IPS DF 4.7 (cell line): ENCODE data around the gene PLCXD1.
"Not testable (repeated sequence)": the region's sequence is repeated elsewhere in the genome, so short reads cannot be mapped to it uniquely, and the experiment has no call there.

Experiments
- DNase-seq: peaks from one replicate; pipeline ENCODE4 v3.0.0-alpha.2; 2013; ENCODE audit warnings: low spot score; ENCODE audit errors: extremely low read depth

Gene PLCXD1

DNA sequence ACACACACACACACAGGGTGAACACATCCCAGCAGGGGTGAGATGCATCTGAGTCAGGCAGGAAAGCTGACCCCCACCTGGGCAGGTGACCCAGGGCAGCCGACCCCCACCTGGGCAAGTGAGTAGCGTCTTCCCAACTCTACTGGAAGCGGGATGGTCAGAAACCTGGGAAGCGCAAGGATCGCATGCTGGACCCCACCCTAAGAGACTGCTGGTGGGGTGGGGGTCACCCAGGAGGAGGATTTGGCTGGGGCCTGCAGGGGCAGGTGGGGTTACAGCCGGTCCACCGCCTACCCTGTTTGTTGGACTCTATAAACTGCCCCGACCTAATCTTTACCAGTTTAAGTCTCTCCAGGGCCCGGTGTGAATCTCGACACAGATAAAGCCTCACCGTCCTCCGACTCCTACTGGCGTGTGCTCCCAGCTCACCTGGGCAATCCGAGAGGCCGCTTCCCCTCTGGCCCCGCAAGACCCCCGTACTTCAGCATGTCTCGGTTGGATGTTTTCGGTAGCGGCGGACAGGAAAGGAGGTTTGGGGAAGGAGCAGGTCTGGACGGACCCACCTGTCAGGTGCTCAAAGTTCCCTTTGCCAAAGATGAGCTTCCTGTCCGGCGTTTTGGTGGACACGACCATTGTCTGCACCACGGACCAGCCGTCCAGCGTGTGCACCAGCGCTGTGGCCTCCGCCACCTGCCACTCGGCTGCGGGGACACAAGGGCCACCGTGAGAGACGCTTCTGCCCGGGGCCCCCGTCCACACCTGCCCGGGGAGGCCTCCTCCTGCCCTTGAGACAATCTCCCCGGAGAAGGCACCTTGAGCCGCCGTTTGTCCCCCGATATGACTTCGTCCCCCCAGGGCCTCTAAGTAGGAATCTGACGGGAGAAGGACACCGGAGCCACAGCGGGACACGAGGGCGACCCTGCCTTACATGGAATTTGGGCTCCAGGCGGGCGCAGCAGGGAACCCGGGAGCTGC, 35.5 kb downstream of the PLCXD1 start:
- no peak for DNase-seq

DNA sequence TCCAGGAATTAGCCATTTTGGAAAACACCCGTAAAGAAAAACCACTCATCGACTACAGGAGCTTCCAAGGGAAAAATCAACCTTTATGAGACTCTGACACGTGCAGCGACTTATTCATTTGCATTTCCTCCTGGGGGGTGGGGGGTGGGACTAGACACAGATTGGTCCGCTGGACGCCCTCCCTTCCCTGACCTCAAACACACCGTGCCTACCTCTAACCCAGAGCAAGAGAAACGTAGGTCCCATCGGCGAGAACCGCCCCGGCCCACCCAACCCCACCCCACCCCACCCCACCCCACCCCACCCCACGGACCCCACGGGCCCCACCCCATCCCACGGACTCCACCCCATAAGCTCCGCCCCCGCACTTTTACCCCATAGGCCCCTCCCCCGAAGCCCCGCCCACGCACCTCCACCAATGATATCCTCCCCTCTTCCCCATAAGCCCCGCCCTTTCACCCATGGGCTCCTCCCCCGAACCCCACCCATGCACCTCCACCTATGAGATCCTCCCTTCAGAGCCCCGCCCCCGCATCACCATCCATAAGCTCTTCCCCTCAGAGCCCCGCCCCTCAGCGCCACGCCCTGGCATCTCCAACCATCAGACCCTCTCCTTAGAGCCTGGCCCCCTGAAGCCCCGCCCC, 36.4 kb downstream of the PLCXD1 start:
- DNase-seq = no peak

DNA sequence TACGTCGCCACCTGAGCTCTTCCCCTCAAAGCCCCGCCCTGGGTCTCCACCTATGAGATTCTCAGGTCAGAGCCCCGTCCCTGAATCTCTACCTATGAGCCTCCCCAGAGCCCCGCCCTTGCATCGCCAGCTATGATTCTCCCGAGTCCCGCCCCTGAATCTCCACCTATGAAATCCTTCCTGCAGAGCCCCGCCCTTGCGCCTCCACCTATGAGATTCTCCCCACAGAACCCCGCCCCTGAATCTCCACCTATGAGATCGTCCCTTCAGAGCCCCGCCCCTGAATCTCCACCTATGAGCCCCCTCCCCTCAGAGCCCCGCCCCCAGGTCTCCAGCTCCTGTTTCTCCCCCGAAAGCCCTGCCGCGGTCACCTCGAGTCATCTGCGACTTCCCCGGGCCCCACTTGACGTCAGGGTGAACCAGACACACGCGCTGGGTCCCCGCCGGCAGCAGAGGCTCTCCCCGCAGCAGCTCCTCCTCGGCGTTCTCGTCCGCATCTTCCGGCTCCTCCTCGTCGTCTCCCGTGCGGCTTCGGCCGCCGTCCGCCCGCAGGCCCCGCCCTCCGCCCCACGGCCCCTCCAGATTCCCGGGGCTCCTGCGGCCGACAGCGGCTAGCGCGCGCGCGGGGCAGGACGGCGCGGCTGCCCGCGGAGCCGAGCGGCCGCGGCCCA, 37.0 kb downstream of the PLCXD1 start:
- DNase-seq = peak; percentile 92

DNA sequence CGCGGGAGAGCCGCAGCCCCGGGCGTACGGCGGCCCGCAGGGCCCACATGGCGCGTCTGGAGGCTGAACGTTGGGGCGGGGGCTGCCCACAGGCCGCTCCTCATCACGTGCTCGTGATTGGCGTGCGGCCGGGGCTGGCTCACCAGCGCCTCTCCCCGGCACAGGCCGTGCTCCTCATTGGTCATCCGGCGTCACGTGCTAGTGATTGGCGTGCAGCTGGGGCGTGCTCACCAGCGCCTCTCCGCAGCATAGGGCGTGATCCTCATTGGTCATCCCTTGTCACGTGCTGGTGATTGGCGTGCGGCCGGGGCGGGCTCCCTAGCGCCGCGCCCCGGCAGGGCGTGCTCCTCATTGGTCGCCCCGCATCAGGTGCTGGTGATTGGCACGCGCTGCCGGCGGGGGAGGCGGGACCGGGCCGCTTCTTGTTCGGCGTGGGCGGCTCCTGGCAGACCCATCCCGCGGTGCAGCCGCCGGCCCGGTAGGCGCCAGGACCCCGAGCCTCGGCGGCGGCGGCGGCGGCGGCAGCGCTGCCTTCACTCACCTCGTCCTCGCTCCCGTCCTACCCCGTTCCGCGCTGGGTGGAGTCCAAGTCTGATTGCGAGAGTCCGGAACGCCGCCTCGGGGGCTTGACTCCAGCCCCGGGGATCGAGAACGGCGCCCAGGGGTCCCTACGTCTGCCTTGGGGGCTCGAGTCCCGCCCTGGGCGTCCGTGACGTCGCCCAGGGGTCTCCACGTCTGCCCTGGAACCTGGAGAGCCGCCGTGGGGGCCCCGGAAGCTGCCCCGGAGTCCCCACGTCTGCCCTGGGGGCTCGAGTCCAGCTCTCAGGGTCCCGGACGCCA, 37.8 kb downstream of the PLCXD1 start, which contains the start of gene GTPBP6:
TSS of gene GTPBP6 (minus strand) at position 58 of the 840 bp plus-strand sequence. CDS start at position 49, 9 bp downstream.
- DNase-seq = peak; percentile 97

DNA sequence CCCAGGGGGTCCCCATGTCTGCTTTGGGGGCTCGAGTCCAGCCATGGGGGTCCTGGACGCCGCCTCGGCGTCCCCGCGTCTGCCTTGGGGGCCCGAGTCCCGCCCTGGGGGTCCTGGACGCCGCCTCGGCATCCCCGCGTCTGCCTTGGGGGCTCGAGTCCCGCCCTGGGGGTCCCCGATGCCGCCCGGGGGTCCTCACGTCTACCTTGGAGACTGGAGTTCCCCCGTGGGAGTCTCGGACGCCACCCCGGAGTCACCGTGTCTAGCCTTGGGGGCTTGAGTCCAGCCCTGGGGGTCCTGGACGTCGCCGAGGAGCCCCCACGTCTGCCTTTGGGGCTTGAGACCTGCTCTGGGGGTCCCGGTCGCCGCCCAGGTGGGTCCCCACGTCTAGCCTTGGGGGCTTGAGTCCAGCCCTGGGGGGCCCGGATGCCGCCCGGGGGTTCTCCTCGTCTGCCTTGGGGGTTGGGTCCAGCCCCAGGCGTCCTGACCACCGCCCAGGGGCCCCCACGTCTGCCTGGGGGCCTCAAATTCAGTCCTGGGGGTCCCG, 38.5 kb downstream of the PLCXD1 start:
- DNase-seq = no peak

DNA sequence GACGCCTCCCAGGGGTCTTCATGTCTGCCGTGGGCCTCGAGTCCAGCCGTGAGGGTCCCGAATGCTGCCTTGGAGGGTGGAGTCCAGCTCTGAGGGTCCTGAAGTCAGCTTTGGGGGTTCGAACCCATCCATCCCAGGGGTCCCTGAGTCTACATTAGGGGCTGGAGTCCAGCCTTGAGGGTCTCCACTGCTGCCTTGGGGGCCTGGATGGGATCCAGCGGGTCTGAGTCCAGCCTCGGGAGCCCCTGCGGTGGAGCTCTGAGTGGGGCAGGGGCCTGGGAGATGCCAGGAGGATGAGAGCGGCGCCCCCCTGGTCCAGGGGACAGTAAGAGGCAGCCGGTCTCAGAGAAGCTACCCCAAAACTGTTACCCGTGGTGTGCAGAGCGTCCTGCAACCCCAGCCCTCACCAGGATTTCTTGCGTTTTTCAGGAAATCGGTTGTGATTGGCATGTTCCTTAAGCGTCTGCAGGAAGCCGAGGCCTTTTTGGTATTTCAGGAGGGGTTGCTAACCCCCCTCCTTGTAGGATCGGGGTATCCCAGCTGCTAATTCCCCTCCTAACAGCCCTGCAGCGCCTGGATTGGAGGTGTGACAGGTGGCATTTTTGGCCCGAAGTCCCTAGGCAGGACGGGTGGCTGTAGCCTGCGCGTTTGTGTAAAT, 39.1 kb downstream of the PLCXD1 start:
- no peak for DNase-seq

DNA sequence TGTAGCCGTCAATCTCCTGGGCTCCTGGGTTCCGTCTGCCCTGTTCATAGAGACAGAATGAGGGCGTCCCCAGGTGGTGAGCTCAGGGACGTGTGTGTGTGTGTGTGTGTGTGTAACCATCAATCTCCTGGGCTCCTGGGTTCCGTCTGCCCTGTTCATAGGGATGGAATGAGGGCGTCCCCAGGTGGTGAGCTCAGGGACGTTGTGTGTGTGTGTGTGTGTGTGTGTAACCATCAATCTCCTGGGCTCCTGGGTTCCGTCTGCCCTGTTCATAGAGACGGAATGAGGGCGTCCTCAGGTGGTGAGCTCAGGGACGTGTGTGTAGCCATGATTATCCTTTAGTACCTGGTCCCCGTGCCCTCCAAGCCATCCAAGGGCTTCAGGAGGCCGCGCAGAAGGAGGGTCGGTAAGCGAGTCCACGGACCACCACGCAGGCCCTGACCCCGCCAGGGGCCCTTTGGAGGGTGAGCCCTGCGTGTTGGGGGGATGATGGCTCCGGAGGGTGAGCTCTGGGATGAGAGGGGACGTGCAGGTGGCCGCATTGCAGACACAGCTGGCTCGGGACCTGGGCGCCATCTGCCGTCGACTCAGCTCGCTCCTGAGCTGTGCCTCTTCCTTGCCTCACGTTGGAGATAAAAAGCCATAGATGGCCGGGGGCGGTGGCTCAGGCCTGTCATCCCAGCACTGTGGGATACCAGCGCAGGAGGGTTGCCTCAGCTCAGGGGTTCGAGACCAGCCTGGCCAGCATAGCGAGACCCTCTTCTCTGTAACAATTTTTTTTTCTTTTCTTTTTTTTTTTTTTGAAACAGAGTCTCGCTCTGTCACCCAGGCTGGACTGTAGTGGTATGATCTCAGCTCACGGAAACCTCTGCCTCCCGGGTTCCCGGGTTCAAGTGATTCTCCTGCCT, 42.8 kb downstream of the PLCXD1 start:
- peak; percentile 38 for DNase-seq

DNA sequence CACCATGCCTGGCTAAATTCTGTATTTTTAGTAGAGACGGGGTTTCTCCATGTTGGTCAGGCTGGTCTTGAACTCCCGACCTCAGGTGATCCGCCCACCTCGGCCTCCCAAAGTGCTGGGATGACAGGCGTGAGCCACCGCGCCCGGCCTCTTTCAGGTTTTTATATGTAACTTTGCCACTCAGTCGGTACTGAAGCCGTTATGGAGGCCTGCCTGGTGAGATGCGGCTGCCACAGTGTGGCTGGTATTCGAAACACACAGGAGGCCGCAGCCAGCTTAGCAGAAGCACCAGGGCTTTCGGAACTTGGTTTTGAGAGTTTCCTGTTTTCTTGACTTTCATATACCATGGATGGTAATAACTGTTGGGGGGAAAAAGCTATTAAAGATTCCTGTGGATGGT, 43.5 kb downstream of the PLCXD1 start:
- not testable (repeated sequence) for DNase-seq

DNA sequence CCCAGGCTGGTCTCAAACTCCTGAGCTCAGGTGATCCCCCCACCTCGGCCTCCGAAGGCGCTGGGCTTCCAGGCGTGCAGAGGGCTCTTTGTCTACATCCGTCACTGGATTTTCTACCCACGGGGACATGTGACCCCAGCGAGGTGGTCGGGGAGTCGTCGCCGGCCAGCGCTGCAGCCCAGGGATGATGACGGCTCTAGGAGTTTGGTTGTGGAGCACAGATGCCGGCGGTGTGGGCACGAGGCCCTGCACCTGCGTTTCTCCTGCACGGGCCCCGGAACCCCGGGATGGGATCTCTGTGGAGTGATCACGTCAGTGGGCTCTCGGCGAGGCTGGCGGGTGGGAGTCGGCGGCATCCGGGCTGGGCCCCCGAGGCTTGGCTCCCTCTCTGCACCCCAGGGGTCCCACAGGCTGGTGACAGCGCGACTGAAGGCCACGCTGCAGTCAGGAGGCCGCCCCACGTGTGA, 46.5 kb downstream of the PLCXD1 start:
- no peak for DNase-seq

DNA sequence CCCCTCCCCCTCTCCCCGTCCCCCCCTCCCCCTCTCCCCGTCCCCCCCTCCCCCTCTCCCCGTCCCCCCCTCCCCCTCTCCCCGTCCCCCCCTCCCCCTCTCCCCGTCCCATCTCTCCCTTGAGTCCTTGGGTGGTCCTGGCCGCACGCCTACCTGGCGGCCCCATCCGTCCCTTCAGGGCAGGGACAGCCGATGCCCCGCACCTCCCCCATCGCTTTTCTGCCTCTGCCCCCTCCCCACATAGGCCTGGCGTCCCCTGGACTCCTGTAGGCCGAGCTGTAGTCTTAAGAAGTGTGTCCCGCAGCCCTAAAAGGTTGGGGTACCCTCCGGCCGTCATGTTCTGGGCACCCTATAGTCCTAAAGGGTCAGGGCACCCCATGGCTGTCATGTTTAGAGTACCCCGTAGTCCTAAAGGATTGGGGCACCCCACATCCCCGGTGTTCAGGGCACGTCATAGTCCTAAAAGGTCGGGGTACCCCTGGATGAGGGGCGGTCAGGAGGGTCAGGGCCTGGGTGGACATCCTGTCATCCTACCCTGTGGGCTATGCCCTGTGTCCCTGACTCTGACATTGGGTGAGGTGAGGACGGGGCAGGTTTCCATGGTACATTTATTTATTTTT, 48.2 kb downstream of the PLCXD1 start:
- DNase-seq = no peak

DNA sequence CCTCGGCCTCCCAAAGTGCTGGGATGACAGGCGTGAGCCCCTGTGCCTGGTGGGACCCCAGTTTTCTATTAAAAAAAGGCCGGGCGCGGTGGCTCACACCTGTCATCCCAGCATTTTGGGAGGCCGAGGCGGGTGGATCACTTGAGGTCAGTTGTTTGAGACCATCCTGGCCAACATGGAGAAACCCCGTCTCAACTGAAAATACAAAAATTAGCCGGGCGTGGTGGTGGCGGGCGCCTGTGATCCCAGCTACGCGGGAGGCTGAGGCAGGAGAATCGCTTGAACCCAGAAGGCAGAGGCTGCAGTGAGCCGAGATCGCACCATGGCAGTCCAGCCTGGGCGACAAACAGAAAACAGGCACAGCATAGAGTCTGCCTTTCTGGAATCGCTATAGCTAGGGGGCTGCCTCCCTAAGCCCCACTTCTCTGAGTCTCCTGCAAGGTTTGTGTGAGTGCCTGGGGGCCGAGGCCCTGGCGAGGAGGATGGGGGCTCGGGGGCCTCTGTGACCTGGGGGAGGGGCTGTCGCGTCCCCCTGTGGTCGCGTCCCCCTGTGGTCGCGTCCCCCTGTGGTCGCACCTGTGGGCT, 49.1 kb downstream of the PLCXD1 start:
- DNase-seq = not testable (repeated sequence)

DNA sequence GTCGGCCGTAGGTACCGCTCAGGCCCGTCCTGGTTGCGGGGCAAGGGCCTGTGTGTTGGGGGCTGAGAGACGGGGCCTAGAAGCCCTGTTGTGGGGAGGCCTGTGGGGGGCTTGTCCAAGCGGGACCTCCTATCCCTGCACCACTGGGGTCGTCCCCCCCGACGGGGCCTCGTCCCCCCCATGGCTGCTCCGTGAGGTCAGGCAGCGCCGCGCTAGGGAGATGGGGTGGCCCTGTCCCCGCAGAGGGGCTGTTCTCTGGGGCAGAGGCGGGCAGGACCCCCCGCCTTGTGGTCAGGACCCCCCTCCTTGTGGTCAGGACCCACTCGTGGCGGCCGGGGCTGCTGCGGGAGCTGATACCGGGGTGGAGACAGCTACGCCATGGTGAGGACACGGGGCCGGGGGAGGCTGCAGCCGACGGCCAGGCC, 49.6 kb downstream of the PLCXD1 start:
- no peak for DNase-seq

DNA sequence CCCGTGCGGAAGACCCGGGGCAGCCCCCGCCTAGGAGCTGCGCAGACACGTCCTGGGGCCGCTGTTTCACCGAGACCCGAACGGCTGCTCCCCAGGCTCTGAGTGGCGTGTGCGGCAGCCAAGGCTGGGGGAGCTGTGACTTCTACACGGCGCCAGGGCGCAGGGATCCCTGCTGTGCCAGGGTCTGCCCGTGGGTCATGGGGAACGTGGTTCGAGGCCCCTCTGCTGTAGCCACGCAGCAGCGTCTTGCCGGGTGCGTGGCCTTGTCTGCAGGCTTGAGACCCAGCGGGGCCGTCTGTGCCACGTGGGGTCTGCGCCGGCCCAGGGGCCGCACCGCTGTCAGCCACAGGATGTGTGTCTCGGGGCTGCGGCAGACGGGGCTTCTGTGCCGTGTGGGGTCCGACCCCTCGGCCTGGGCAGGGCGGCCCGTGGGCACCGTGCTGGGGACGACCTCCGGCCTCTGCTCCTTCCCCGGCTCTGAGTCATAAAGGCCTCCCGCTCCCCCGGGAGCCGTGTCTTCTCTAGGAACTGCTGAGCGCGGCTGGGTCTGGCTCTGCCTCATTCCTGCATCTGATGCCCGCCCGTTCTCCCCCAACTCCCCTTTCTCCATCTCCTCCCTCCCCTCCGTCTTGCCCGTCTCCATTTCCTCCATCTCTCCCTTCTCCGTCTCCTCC, 50.1 kb downstream of the PLCXD1 start:
- no peak for DNase-seq

DNA sequence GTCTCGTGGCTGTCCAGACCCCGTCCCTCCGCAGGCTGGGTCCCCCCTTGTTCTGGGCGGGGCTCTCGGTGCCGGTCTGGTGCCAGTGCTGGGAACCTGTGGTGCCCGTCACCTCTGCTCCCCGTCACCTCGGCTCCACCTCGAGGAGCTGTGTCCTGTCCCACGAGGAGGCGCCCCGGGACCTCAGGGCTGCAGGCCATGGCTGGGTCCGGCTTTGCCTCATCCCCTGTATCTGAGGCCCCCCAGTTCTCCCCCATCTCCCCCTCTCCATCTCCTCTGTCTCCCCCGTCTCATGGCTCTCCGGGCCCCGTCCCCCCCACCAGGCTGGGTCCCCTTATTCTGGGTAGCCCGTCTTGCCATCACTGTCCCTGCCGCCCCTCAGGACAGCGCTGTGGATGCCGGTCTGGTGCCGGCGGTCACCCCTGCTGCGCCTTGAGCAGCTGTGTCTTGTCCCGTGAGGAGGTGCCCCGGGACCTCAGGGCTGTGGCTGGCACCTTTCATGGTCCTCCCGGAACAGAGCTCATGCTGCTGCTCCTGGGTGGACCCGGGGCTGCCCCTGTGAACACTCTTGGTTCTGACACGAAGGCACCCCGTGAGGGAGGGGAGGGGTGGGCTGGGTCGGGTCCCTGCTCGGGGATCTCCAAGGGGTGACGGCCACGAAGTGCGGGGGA, 50.8 kb downstream of the PLCXD1 start:
- DNase-seq = no peak

DNA sequence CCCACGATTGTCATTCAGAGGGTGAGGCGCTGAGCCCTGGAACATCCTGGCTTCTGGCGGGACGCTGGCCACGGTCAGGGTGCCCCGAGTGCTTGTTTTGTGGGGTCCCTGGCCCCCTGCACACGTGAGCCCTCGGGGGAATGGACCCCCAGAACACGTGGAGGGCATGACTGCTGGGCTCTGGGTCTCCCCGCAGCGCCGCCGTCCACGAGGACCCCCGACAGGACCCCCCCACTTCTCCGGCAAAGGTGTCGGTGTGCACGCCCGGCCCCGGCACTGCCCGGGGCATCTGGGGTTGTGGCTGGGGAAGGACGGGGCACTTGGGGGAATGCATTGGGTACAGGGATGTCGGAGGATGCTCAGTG, 51.3 kb downstream of the PLCXD1 start:
- no peak for DNase-seq

DNA sequence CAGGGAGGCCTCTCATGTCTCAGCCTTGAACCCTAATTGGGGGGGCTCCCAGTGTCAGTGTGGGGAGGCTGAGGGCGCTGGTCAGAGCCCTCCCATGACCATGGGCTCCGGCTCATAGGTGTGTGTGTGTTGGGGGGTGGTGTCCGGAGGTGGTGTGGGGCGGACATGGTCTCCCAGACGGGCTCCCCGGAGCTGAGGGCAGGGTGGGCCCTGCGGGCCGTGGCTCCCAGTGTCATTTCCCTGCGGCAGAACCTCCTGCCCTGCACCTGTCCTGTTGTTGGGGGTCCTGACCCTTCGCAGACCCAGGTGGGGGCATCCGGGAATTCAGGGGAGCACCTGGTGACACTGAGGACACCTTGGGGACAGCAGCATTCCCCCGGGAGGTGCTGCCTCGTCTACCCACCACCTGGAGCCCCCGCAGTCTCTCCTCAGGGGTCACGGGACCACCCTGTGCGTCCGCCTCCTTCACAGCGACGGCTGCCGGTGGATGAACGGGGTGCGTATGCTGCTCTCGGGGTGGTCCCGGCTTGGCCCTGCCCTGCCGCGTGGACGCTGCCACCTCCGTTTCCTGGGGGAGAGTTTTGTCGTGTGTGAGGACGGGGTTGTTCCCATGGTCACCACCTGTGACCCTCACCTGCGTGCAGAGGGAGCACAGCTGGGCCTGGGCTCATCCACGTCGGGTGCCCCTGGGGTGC, 51.9 kb downstream of the PLCXD1 start:
- DNase-seq = no peak
